Measurements from ENCODE around the gene CEP128. TPM values are rescaled to one million over a fixed set of nuclear protein-coding genes. Genes with fewer than 3 reads are reported as not detected.

The CEP128 gene
- total RNA-seq, result 7.5 and 10.2 TPM in 2 replicates

DNA sequence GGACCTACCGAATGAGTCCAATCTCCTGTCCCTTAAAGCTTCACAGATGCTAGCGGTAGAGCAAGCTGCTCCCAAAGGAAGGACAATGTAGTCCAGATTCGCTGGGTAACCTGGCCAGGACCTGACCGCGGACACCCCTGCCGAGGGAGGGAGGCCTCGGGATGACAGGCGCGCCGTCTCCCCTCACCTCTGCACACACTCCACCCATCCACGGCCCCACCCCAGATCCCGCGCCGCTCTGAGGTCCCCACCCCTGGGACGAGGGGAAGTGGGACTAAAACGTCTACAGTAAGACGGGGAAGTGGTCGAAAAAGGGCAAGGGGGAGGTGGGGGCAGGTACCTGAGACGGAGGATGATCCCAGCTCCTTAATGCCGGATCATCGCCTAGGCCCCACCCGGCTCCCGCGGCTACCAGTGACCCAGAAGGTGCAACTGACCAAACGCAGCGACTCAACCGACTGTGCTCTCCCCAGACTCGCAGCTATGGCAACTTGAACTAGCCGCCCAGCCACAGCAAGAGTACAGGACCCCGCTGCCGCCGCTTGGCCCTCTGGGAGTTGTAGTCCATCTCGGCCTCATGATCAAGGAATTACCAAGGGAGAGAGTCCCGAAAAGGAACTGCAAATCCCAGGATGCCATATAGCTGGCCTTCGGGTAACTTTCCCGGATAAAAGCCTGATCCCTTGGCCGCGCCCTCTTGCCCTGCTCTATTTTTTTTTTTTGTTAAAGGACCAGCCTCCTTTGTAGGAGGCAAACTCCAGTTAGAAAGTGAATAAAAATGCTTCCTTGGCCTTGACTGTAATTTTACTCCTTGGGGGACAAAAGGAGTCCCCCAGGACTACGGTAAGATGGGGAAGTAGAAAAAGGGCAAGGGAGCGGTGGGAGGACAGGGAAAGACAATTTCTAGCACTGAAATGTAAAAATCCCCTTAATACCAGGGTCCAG lies at the start of gene CEP128:
Gene CEP128 (minus strand): TSS at position 498 of the 945 bp plus-strand sequence.

DNA sequence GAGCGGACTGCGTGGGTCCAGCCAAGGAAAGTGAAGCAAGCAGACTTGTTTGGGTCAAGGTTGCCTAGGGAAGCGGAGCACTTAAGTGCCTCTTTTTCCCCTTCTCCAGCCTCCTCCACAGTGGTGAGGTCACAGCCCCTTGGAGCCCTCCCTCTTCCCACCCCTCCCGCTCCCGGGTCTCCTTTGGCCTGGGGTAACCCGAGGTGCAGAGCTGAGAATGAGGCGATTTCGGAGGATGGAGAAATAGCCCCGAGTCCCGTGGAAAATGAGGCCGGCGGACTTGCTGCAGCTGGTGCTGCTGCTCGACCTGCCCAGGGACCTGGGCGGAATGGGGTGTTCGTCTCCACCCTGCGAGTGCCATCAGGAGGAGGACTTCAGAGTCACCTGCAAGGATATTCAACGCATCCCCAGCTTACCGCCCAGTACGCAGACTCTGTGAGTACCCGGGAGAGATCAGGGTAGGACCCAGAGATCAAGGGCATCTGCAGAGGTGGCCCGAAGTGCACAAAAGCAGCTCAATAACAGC lies 13.9 kb upstream of the CEP128 start, which contains the start of gene TSHR:
Gene TSHR (plus strand): TSS at position 206 of the 526 bp plus-strand sequence. CDS start 60 bp downstream, at position 266.

Other genes with a start within 250 kb of the CEP128 start
- not detected in 2 replicates for gene TSHR, start 13.9 kb upstream of the CEP128 start, total RNA-seq